ENCODE measurements around the gene DEUP1.
"Not testable (repeated sequence)": the region's sequence is repeated elsewhere in the genome, so short reads cannot be mapped to it uniquely, and the experiment has no call there.

Gene DEUP1

DNA sequence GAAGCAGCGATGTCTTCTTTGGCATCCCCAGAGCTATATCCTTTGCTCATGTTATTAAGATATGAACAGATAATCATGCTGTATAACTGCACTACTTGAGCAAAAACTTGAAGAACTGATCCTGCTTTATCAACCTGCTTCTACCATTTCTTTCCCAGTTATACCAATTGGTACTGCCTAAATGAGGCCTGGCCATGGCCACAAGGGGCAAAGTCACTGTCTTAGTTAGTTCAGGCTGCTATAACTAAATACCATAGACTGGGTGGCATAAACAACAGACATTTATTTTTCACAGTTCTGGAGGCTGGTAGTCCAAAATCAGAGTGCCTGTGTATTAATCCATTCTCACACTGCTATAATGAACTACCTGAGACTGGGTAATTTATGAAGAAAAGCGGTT lies 37.5 kb downstream of the DEUP1 start:
- no peak for DNase-seq

DNA sequence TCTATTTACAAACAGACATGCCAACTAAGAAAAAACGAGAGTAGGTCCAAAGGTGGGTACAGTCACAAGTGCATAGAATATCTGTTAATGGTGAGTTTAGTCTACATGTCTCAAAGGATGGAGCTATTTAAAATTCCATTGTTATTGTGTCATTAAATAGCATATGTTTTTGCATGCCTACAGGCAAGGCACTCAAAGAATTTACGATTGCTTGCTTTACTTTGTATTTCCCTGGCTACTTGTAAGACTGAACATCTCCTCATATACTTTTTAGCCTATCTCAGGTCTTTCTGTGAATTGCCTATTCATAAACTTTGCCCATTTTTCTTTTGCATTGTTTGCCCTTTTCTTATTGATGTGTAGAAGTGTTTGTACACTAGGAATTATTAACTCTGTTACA lies 39.7 kb downstream of the DEUP1 start:
- DNase-seq, result no peak

DNA sequence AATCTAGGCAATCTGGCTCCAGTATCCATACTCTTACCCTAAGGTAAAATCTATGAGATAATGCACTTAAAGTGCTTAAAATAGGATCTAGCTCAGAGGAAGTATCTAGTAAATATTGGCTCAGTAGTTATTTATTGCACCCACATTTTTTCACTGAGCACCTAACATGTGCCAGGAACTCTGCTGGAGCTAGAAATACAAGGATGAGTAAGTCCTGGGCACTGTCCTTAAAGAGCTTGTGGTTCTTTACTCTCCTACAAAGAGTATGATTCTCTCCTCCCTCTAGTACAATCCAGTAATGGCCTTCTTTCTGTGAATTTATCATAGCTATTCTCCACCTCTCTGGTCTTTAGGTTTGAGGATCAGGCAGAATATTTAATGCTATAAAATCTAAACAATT lies 59.2 kb downstream of the DEUP1 start:
- DNase-seq, result no peak

DNA sequence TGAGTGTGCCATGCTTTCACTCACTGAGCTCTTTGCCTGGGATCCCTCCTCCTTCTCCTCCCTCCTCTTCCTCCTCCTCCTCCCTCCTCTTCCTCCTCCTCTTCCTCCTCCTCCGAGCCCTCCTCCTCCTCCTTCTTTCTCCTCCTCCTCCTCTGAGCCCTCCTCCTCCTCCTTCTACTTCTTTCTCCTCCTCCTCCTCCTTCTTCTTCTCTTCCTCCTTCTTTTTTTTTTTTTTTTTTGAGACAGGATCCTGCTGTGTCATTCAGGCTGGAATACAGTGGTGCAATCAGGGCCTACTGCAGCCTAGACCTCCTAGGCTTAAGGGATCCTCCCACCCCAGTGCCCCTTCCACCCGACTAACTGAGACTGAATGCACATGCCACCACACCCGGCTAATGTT lies 62.3 kb downstream of the DEUP1 start:
- no peak for DNase-seq

DNA sequence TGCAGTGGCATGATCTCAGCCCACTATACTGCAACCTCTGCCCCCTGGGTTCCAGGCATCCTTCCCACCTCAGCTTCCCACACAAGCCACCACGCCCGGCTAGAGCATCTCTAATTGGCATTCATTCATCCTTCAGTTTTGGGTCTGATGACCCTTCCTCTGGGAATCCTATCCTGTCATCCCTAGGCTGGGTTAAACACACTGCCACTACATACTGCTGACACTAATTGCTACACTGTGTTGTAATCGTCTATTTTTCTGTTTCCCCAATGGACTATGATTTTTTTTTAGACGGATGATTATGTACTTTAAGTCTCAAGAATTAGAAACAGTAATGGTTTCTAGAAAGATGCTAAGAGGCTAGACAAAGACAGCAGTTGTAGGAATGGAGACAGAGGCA lies 62.8 kb downstream of the DEUP1 start:
- DNase-seq, result no peak

DNA sequence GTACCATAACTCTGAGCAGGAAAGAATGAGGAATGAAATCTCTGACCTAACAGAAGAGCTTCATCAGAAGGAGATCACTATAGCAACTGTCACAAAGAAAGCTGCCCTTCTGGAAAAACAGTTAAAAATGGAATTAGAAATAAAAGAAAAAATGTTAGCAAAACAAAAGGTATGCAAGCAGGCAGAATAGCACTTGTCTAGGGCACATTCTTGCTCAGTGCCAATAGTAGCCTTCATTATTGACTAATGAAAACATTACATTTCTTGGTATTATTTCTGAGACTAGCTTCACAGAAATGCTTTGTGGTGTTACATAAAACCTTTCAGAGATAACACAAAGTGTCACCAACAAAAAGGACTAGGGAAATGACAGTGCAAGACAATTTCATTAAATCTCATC lies 63.9 kb downstream of the DEUP1 start:
- no peak for DNase-seq

DNA sequence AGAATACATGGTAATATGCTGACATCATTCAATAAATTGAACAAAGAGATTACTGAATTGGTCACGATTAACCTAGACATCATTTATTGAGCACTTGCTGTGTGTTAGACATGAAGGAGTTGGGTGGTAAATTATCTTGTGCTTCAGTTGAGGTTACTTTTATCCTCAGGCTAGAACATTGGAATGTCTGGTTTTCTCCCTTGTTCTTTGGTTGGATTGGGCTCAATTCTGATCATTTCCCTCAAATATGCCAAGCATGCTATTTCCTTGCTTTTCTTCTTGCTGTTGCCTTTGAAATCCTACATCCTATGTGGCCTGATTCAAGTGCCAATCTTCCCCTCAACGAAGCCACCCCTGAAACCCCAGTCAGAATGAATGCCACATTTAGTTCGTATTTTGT lies 65.8 kb downstream of the DEUP1 start:
- DNase-seq, result no peak

DNA sequence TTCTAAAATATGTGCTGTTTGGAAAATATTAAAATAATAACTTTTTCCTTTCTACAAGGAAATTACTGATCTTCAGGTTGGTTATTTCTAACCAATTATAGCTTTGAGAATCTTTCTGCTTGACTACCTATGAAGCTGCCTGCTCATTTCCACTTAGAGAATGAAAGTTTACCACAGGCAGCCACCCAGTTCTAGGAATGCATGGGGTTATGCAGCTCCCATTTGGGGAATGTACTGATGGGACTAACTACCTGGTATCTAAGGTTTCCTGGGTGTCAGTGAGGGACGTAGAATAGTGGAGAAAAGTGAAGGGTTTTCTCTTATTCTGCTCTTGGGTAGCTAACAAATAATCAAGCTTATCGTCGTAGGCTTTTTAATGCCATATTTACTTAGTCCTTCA lies 73.4 kb downstream of the DEUP1 start:
- no peak for DNase-seq

DNA sequence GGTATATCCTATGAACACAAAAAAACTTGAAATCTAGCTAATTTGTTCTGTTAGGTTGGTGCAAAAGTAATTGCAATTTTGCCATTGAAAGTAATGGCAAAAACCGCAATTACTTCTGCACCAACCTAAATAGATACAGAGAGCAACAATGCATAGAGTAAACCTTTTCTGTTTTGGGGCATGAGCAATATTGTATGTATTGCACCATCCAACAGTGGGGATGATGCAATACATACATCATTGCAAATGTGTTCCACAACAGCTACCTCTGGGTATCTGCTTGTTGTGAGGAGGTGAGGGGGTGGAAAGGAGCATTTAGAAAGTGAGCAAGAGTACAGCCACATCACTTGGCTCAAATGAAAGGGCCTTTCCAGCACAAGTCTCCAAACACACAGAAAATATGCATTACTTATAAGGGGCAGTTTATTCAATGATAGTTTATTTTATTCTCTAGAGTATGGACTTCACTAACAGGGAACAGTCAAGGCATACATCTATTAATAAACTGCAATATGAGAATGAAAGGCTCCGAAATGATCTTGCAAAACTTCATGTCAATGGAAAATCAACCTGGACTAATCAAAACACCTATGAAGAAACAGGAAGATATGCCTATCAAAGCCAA lies 77.3 kb downstream of the DEUP1 start:
- no peak for DNase-seq

DNA sequence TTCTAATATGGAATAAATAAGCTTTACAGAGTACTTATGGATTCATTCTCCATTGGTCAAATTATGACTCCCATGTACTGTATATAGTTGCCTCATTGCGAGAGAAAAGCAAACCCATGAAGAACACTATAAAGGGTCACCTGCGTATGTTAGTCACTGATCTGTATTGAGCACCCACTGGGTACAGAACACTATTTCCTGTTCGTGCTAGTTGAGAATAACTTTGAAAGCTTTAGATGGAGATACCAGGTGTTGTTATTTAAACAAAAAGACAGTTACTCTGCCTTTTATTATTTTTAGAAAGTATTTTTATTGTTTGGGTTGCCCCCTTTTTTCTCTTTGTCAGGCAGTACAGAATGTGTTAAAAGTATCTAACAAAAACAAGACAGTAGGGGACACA lies 79.9 kb downstream of the DEUP1 start:
- DNase-seq, result no peak

DNA sequence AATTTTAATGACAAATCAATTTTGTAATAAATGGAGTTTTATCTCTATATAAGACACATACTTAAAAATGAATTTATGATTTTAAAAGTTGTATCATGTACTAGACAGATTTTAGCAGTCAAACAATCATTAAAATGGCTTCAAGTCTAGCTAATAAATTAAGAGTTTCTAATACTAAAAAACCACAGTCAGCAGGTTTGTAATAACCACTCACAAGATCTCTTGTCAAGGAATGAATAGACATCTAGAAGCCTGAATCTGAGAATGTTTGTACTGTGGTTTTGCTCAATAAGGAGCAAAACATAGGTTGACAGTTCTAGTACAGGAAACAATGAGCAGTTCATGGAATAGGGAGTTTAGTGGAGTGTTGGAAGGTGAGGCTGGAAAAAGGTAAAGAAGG lies 81.2 kb downstream of the DEUP1 start:
- DNase-seq, result no peak

DNA sequence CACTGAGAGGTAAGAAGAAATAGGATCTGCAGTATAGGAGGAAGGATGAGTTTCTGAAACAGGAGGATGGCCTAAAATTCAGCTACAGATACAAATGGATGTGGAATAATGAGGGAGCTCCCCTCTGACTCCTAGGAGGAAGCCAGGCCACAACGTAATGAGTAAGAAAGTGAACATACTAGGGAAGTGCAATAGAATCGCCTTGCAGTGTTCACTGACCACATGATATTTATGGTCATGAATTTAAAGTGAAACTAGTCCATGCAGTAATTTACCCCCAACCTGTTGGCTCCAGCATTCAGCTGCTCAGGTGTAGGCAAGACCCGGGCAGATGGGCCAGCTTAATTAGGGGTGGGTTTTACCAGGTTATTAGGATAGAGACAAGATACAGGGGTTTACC lies 101.7 kb downstream of the DEUP1 start:
- no peak for DNase-seq

DNA sequence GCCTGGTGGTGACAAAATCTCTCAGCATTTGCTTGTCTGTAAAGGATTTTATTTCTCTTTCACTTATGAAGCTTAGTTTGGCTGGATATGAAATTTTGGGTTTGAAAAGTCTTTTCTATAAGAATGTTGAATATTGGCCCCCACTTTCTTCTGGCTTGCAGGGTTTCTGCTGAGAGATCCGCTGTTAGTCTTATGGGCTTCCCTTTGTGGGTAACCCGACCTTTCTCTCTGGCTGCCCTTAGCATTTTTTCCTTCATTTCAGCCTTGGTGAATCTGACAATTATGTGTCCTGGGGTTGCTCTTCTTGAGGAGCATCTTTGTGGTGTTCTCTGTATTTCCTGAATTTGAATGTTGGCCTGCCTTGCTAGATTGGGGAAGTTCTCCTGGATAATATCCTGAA lies 112.7 kb downstream of the DEUP1 start:
- DNase-seq, result not testable (repeated sequence)

DNA sequence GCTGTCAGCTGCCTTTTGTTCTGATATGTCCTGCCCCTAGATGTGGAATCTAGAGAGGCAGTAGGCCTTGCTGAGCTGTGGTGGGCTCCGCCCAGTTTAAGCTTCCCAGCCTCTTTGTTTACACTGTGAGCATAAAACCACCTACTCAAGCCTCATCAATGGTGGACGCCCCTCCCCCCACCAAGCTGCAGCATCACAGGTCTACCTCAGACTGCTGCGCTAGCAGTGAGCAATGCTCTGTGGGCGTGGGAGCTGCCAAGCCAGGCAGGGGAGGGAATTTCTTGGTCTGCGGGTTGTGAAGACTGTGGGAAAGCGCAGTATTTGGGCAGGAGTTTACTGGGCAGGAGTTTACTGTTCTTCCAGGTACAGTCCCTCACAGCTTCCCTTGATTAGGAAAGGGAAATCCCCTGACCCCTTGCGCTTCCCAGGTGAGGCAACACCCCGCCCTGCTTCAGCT lies 114.1 kb downstream of the DEUP1 start:
- no peak for DNase-seq

DNA sequence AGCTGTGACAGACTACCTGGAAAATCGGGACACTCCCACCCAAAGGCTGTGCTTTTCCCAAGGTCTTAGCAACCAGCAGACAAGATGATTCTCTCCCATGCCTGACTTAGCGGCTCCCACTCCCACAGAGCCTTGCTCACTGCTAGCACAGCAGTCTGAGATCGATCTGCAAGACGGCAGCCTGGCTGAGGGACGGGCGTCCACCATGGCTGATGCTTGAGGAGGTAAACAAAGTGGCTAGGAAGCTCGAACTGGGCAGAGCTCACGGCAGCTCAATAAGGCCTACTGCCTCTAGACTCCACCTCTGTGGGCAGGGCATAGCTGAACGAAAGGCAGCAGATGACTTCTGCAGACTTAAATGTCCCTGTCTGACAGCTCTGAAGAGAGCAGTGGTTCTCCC lies 127.7 kb downstream of the DEUP1 start:
- DNase-seq, result no peak

DNA sequence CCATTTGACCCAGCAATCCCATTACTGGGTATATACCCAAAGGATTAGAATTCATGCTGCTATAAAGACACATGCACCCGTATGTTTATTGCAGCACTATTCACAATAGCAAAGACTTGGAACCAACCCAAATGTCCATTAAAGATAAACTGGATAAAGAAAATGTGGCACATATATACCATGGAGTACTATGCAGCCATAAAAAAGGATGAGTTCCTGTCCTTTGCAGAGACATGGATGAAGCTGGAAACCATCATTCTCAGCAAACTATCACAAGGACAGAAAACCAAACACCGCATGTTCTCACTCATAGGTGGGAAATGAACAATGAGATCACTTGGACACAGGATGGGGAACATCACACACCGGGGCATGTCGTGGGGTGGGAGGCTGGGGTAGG lies 133.1 kb downstream of the DEUP1 start:
- DNase-seq, result not testable (repeated sequence)

DNA sequence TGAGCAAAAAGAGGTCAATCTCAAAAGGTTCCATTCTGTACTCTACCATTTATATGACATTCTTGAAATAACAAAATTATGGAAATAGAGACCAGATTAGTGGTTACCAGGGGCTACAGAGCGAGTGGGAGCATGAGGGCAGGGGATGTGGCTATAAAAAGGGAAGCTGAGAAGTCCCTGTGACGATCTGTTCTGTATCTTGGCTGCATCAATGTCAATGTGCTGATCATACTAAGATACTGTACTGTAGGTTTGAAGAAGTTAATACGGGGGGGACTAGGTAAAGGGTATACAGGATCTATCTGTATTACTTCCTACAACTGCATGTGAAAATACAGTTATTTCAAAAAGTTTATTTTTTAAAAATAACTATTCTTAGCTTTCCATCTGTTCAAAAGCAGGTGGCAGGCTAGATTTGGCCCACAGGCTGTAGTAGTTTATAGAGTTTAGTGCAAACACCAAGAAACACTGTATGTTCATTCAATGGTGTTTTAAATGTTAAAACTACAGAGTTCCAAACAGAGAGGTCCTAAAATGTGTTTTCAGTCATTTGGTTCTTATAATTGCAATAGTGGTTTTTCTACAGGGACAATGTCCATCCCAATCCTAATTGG lies 134.5 kb downstream of the DEUP1 start:
- no peak for DNase-seq

DNA sequence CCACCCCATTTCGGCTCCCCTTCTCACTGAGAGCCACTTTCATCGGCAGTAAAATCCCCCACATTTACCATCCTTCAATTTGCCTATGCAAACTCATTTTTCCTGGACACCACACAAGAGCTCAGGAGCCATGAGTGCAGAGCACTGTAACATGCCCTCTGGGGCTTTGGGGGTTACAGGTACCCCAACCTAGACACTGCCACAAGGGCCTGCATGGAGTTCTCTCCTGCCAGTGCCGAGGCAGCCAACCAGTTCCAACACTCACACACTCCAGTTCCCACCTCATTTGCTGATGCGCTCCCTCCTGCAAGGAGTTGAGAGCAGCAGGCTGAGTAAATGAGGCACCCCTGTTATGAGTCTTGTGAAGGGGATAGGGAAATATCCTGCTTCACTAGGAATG lies 136.5 kb downstream of the DEUP1 start:
- DNase-seq, result no peak

DNA sequence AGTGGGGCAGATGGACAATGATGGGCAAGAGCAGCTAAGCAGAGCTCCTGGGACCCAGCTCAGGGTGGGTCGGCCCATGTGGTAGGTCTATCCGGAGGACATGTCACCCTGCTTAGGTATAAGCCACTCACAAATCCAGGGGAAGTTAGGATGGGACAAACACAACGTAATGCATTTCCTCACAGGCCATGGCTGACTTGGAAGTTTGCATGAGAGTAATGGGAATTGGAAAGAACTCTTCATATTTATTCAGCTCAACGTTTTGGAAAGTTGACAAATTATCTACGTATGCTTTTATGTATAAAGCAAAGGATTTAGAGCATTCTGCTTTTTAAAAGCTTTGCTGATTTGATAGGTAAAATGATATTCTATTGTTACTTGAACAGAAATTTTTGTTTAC lies 137.7 kb downstream of the DEUP1 start:
- no peak for DNase-seq

DNA sequence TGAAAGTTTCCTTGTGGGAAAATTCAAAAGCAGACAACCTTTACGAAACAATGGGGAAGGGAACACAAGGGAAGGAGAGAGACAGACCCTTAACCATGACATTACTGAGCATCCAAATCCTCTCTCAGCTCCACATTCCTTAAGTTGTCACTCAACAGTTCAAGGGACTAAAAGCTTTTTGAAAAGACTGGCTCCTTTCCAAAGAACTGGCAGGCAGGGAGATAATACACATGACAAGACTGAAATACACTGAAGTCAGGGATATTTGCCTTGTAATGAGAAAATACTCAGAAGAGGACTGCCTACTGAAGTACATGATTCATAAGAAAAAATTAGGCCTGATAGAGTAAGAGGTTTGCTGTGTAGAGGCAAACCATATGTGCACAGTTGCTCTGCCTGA lies 143.6 kb downstream of the DEUP1 start:
- DNase-seq, result no peak

DNA sequence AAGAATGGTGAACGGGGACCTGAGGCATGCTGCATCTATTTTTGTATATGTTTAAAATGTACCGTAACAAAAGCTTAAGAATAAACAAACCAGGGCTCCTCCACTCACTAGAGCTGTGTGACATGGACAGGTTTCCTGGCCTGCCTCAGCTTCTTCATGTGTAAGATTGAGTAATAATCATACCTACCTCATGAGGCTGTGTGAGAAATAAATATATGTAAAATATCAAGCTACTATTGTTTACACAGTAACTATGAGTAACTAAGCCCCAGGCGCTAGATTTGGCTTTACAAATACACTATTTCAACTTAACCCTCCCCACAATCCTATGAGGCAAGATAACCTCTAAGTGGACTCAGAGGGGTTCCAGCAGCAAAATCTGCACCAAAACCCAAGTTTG lies 146.3 kb downstream of the DEUP1 start:
- no peak for DNase-seq

DNA sequence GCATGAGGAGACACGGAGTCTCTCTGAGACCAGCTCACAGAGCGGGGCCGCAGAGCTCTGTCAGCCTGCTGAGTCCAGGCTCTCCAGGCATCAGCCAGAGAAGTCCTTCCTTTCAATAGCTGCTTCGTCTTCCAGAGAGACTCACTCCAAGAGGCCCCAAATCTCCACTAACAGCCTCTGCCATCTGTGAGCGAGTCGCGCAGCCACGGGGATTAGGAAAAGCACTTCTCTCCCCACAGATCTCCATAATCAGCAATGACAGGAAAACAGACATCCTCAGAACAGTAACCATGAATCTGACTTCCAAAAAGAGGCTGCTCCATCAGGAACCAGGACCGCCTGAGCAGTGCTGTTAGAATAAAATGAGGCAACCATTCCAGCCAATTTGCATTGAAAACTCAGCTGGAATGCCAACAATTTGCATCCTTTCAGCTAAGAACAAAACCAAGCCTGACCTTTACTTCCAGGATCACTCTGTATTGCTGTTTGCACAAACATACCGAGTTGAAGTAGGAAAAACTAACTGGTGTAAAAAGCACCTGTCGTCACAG lies 147.2 kb downstream of the DEUP1 start:
- DNase-seq, result no peak

DNA sequence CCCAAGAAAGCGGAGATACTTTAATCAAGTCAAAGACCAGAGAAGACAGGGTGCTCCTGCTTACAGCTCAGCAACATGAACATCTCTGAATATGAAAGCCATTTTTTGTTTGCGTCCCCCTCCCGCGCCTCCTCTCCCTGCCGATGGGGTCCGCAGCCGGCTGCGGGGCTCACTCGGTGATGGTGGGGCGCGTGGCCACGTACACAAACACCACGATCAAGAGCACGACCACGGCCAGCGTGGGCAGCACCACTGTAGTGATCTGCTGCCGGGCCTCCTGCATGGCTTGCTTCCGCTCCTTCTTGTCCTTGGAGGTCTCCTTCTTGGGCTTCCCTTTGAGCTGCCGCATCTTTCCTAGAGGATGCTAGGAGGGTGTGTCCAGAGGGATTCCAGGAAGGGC lies 148.3 kb downstream of the DEUP1 start:
- no peak for DNase-seq

DNA sequence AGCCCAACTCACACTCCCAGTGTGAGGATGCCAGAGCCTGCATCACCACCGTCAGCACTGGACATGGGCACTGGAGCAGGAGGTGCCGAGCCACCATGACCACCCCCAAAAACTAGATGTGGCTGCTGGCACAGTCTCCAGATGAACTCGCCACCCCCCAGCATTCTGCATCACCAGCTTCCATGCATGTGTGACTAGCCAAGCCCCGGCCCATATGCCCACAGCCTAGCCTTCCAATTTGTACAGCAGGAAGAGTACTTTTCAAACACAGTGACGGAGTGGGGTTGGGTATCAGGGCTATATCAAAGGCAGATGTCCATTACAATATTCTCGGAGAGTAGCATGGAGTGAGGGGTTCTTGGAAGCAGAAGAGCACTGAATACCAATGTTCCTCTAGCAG lies 149.7 kb downstream of the DEUP1 start:
- no peak for DNase-seq

DNA sequence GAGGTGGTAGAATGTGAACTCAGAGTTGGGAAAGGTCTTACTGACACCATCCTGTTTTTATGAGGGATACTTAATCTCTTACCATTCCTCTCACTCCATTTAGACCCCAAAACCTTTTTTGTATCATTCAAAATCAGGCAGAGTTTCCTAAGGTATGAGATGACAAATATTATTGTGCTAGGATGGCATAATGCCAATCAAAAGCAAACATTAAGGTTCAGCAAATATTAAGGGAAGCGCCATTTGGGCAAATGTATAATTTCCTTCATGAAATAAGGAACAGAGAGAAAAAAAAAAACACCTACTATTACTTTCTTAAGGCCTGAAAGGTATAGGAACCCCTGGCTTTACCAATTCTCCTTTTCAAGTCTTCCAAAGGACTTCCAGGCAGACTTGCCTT lies 150.2 kb downstream of the DEUP1 start:
- no peak for DNase-seq
